Measurements from ENCODE around the gene MFSD1. TPM values are rescaled to one million over a fixed set of nuclear protein-coding genes. Genes with fewer than 3 reads are reported as not detected.

Gene MFSD1
- total RNA-seq, 4 donors from 2014 or later: 57.1 to 83.7 (median 64.3) TPM

DNA sequence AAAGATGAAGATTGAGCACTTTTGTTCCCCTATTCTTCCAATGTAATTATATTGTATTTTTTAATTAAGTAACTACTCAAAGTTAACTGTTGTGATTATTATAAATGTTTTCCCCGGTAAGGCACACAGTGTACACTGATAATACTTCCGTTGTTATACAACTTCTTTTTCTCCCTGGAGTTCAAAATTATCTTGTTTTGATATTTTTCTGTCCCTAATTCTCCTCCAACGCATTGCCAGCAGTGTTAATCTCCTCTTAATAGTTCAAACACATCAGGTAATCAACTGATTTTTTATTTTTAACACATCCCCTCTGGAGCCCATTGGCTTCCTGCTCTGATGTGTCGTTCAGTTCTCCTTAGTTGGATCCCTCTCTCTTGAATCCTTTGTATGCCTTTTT is 32.3 kb upstream of the MFSD1 start:
- Histone ChIP-seq H3K9me3 (no peaks in the 10 kb centered on the region), H3K27me3 (no peaks in the 10 kb centered on the region), H3K36me3 (no peaks in the 10 kb centered on the region), H3K4me1 (peaks cover 5 to 84% (median 23%) of the 10 kb centered on the region in 4 donors), H3K27ac (peak overlapping the region in 3 of 4 donors; percentile 32 to 83 (median 76)), H3K4me3 (no peak overlapping the region)
- no peak for DNase-seq (ENCODE audit: low spot score in 2 of 2)
- WGBS, 2 donors: 44 to 48% methylated on average over 4 of the region's 4 CpGs
- TF ChIP-seq EP300 (IDR thresholded peaks at IDR 0.05) (no peak), POLR2A (IDR thresholded peaks at IDR 0.05) (no peak)
- TF ChIP-seq, protein P1, sequence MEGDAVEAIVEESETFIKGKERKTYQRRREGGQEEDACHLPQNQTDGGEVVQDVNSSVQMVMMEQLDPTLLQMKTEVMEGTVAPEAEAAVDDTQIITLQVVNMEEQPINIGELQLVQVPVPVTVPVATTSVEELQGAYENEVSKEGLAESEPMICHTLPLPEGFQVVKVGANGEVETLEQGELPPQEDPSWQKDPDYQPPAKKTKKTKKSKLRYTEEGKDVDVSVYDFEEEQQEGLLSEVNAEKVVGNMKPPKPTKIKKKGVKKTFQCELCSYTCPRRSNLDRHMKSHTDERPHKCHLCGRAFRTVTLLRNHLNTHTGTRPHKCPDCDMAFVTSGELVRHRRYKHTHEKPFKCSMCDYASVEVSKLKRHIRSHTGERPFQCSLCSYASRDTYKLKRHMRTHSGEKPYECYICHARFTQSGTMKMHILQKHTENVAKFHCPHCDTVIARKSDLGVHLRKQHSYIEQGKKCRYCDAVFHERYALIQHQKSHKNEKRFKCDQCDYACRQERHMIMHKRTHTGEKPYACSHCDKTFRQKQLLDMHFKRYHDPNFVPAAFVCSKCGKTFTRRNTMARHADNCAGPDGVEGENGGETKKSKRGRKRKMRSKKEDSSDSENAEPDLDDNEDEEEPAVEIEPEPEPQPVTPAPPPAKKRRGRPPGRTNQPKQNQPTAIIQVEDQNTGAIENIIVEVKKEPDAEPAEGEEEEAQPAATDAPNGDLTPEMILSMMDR (IDR thresholded peaks at IDR 0.05): no peak

DNA sequence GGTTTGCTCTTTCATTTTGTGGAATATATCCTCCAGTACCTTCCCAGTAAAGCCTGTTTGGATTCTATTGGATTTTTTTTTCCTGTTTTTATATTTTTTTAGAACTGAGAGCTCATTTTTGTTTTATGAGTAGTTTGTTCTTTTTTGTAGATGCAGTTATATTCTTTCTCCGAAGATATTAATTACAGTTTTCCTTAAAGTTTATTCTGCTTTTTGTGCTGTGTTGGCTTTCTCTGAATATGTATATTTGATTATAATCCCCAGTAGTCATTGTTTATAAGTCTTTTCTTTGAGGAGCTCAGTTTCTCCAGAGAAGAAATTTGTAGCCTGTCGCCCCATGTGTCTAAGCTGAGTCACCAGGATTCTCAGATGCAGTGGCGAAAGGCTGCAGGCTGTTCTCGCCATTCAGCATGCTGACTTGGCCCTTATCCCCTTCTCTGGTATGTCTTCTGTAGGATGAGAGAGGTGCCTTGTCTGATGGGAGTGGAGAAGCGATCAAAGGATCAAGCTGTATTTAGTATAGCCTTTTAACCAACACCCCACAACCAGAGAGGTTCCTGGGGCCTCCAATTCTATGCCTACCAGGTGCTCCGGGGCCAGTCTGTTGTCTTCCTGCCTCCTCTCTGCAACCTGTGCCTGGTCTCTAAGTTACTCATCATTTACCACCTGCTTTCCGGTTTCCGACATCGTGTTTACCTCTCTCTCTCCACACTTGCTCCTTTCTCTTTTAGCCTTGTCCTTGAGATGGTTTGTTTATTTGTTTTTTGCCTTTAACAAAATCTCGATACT is 31.7 kb upstream of the MFSD1 start:
- TF ChIP-seq, protein P1 (IDR thresholded peaks at IDR 0.05): no peak
- TF ChIP-seq EP300 (IDR thresholded peaks at IDR 0.05) (no peak), POLR2A (IDR thresholded peaks at IDR 0.05) (no peak)
- no peak for DNase-seq (ENCODE audit: low spot score in 2 of 2)
- peak overlapping the region in 3 of 4 donors; percentile 32 to 83 (median 76) for H3K27ac ChIP-seq
- peaks cover 5 to 85% (median 25%) of the 10 kb centered on the region in 4 donors for H3K4me1 ChIP-seq
- H3K4me3 ChIP-seq: no peak overlapping the region
- H3K27me3 ChIP-seq: no peaks in the 10 kb centered on the region
- no peaks in the 10 kb centered on the region for H3K36me3 ChIP-seq
- WGBS, 2 donors: 88% methylated on average over 10 of the region's 10 CpGs
- no peaks in the 10 kb centered on the region for H3K9me3 ChIP-seq

DNA sequence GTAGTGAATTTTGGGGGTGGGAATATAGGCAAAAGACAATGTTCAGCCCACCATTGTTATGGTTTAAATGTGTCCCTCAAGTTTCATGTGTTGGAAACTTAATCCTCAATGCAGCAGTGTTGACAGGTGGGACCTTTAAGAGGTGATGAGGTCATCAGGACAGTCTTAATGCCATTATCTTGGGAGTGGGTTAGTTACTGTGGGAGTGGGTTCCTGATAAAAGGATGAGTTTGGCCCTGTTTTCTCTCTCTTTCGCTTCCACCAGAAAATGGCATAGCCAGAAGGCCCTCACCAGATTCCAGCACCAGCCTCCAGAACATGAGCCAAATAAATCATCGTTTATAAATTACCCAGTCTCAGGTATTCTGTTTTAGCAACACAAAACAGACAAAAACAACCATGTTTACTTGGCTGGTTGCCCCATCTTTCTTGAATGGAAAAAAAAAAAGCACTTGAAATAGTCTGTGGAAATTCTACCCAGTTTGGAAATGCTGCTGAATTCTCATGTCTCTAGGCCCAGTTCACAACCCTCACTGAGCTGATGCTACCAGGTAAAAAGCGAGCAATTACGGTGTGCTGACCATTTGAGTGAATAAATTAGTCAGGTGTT is 31.0 kb upstream of the MFSD1 start:
- no peaks in the 10 kb centered on the region for H3K27me3 ChIP-seq
- TF ChIP-seq, protein P1 (IDR thresholded peaks at IDR 0.05): no peak
- no peak for TF ChIP-seq POLR2A (IDR thresholded peaks at IDR 0.05)
- no peak for TF ChIP-seq EP300 (IDR thresholded peaks at IDR 0.05)
- DNase-seq (ENCODE audit: low spot score in 2 of 2): no peak
- no peaks in the 10 kb centered on the region for H3K9me3 ChIP-seq
- no peak overlapping the region for H3K4me3 ChIP-seq
- WGBS, 2 donors: 86 to 91% methylated on average over 4 of the region's 4 CpGs
- H3K4me1 ChIP-seq: peaks cover 5 to 86% (median 25%) of the 10 kb centered on the region in 4 donors
- no peaks in the 10 kb centered on the region for H3K36me3 ChIP-seq
- H3K27ac ChIP-seq: peak overlapping the region in 3 of 4 donors; percentile 32 to 83 (median 76)

DNA sequence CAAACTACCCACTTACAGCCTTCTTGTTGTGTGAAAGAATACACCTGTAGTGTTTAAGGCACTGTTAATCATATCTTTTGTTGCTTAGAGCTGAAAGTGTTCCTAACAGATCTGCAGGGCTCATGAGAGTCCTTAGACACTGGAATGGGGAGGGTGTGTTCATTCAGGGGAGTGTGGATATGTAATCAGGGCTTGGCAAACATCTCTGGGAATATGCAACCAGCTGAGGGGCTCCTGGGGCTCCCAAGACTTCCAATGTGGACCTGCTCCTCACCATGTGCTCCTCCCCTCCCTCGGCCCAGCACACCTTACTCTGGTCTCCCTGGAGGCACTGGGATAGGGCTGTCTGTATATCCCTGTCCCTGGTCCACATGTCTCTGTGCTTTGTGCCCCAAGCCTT is 30.3 kb upstream of the MFSD1 start:
- H3K9me3 ChIP-seq: no peaks in the 10 kb centered on the region
- 57 to 100% methylated on average over 1 of the region's 1 CpG for WGBS, 2 donors
- H3K4me3 ChIP-seq: no peak overlapping the region
- H3K36me3 ChIP-seq: no peaks in the 10 kb centered on the region
- H3K4me1 ChIP-seq: peaks cover 5 to 90% (median 27%) of the 10 kb centered on the region in 4 donors
- TF ChIP-seq EP300 (IDR thresholded peaks at IDR 0.05) (no peak), POLR2A (IDR thresholded peaks at IDR 0.05) (no peak)
- DNase-seq (ENCODE audit: low spot score in 2 of 2): no peak
- peak overlapping the region in 2 of 4 donors; percentile 53 to 83 for H3K27ac ChIP-seq
- no peaks in the 10 kb centered on the region for H3K27me3 ChIP-seq

DNA sequence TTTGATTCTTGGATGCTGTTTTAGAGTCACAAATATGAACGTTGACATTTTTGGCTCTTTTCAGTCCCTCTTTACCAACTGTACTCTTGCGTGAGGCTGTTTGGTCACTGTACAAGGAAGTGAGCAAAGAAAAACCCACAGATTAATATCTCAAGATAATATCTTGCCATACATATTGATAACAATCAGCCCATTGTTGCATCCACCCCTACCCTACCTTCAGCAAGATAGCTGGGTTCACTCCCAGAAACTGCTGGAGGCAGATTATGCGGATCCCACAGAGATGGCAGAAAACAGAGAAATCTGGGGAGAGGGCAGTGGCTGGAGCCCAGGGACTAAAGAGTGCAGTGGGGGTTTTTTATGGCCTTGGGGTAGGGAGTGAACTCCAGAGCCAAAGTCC is 29.9 kb upstream of the MFSD1 start:
- WGBS, 2 donors: 61 to 73% methylated on average over 3 of the region's 3 CpGs
- peaks cover 5 to 91% (median 28%) of the 10 kb centered on the region in 4 donors for H3K4me1 ChIP-seq
- H3K4me3 ChIP-seq: no peak overlapping the region
- H3K27ac ChIP-seq: peak overlapping the region in 2 of 4 donors; percentile 53 to 83
- DNase-seq (ENCODE audit: low spot score in 2 of 2): no peak
- H3K27me3 ChIP-seq: no peaks in the 10 kb centered on the region
- no peaks in the 10 kb centered on the region for H3K36me3 ChIP-seq
- TF ChIP-seq EP300 (IDR thresholded peaks at IDR 0.05): no peak
- TF ChIP-seq POLR2A (IDR thresholded peaks at IDR 0.05): no peak
- TF ChIP-seq, protein P1 (IDR thresholded peaks at IDR 0.05): no peak
- no peaks in the 10 kb centered on the region for H3K9me3 ChIP-seq

Data from tibial nerve (tissue), 4 donors.